GM19328 (cell line): ENCODE results near the gene ZNF586.
"Not testable (repeated sequence)": the region's sequence is repeated elsewhere in the genome, so short reads cannot be mapped to it uniquely, and the experiment has no call there.

Experiments used
- ATAC-seq: cut with Tn5 transposase; IDR thresholded peaks from one replicate; pipeline ENCODE4 v1.9.1; 2021; ENCODE audit warnings: mild to moderate bottlenecking, moderate library complexity; ENCODE audit not compliant: unreplicated experiment

The ZNF586 gene

GRCh38 chr19:57789288-57789687 is 19.8 kb downstream of the ZNF586 start:
- no peak for ATAC-seq

GRCh38 chr19:57796580-57796979 is 27.1 kb downstream of the ZNF586 start:
- ATAC-seq: not testable (repeated sequence)

GRCh38 chr19:57800696-57801095 is 31.2 kb downstream of the ZNF586 start:
- ATAC-seq: no peak

- no peak for ATAC-seq
Observed at GRCh38 chr19:57802269-57802668, 32.8 kb downstream of the ZNF586 start.

- no peak for ATAC-seq
Observed at GRCh38 chr19:57803265-57803593, 33.8 kb downstream of the ZNF586 start.

- no peak for ATAC-seq
Observed at GRCh38 chr19:57803594-57804325, 34.3 kb downstream of the ZNF586 start.

- ATAC-seq: no peak
Observed at GRCh38 chr19:57807541-57807940, 38.1 kb downstream of the ZNF586 start.

- not testable (repeated sequence) for ATAC-seq
Observed at GRCh38 chr19:57810410-57811295, 41.2 kb downstream of the ZNF586 start.

- ATAC-seq: no peak
Observed at GRCh38 chr19:57812226-57812625, 42.8 kb downstream of the ZNF586 start.

GRCh38 chr19:57812975-57813820 is 43.7 kb downstream of the ZNF586 start:
- not testable (repeated sequence) for ATAC-seq

GRCh38 chr19:57813919-57814504 is 44.5 kb downstream of the ZNF586 start:
- no peak for ATAC-seq

GRCh38 chr19:57814505-57815246 is 45.2 kb downstream of the ZNF586 start, which contains the start of gene ZNF552:
Gene ZNF552 (minus strand): TSS chr19:57814913. CDS start chr19:57814743, 170 bp downstream.
- peak; percentile 47 for ATAC-seq

GRCh38 chr19:57815247-57816075 is 46.0 kb downstream of the ZNF586 start:
- ATAC-seq: no peak

- no peak for ATAC-seq
Observed at GRCh38 chr19:57816652-57817051, 47.2 kb downstream of the ZNF586 start.

GRCh38 chr19:57817976-57818375 is 48.5 kb downstream of the ZNF586 start:
- ATAC-seq: no peak

GRCh38 chr19:57818378-57818777 is 48.9 kb downstream of the ZNF586 start:
- no peak for ATAC-seq

- ATAC-seq: peak; percentile 84
Observed at GRCh38 chr19:57819475-57820148, 50.1 kb downstream of the ZNF586 start.

- no peak for ATAC-seq
Observed at GRCh38 chr19:57820599-57820998, 51.1 kb downstream of the ZNF586 start.

GRCh38 chr19:57821095-57821494 is 51.6 kb downstream of the ZNF586 start:
- not testable (repeated sequence) for ATAC-seq
